ENCODE results near the gene TARBP2.
A peak's percentile ranks its signal among the peaks of the same experiment; 100 is the strongest.

Gene TARBP2

GRCh38 chr12:53495903-53496751 is 5.0 kb upstream of the TARBP2 start:
- Mint-ChIP-seq H3K9me3 (no peaks in the 10 kb centered on the region), H3K36me3 (ENCODE audit: low read depth) (peaks cover 19% of the 10 kb centered on the region), H3K4me3 (peak overlapping the region; percentile 37), H3K4me1 (ENCODE audit: low read depth) (peaks cover 74% of the 10 kb centered on the region), H3K27me3 (no peaks in the 10 kb centered on the region), H3K27ac (peak overlapping the region; percentile 68)
- intact Hi-C loops (cut with micrococcal nuclease): no loop called here

GRCh38 chr12:53496752-53497032 is 4.4 kb upstream of the TARBP2 start:
- Mint-ChIP-seq H3K27ac (peak overlapping the region; percentile 68), H3K36me3 (ENCODE audit: low read depth) (peaks cover 22% of the 10 kb centered on the region), H3K27me3 (no peaks in the 10 kb centered on the region), H3K4me1 (ENCODE audit: low read depth) (peaks cover 73% of the 10 kb centered on the region), H3K4me3 (peak overlapping the region; percentile 37), H3K9me3 (no peaks in the 10 kb centered on the region)
- intact Hi-C loops (cut with micrococcal nuclease): no loop called here

DNA sequence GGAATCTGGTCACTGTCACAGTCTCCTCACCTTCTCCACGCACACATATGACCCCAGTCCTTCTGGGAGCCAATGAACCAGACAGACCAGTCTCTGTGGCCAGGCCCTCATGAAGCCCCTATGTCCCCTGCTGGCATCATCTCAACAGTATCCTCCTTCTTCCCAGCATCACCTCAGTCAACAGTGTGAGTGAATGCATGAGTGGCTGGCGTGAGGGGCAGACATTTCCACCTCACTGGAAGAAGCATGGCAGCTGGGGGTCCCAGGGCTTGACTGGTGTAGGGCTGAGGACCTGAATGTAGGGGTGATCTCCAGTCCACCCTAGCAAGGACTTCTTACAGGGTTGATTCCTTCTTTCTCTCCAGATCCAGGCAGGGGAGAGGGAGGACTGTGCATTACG is 3.6 kb upstream of the TARBP2 start:
- H3K27ac Mint-ChIP-seq: no peak overlapping the region
- H3K36me3 Mint-ChIP-seq (ENCODE audit: low read depth): peaks cover 25% of the 10 kb centered on the region
- intact Hi-C loops (cut with micrococcal nuclease): no loop called here
- peaks cover 73% of the 10 kb centered on the region for H3K4me1 Mint-ChIP-seq (ENCODE audit: low read depth)
- no peak overlapping the region for H3K4me3 Mint-ChIP-seq
- H3K9me3 Mint-ChIP-seq: no peaks in the 10 kb centered on the region
- H3K27me3 Mint-ChIP-seq: no peaks in the 10 kb centered on the region

- peak overlapping the region; percentile 88 for H3K4me3 Mint-ChIP-seq
- peaks cover 72% of the 10 kb centered on the region for H3K4me1 Mint-ChIP-seq (ENCODE audit: low read depth)
- H3K36me3 Mint-ChIP-seq (ENCODE audit: low read depth): peaks cover 23% of the 10 kb centered on the region
- intact Hi-C loops (cut with micrococcal nuclease): no loop called here
- no peaks in the 10 kb centered on the region for H3K27me3 Mint-ChIP-seq
- no peaks in the 10 kb centered on the region for H3K9me3 Mint-ChIP-seq
- peak overlapping the region; percentile 94 for H3K27ac Mint-ChIP-seq
These were observed 2.9 kb upstream of the TARBP2 start for GRCh38 chr12:53498235-53498630.

DNA sequence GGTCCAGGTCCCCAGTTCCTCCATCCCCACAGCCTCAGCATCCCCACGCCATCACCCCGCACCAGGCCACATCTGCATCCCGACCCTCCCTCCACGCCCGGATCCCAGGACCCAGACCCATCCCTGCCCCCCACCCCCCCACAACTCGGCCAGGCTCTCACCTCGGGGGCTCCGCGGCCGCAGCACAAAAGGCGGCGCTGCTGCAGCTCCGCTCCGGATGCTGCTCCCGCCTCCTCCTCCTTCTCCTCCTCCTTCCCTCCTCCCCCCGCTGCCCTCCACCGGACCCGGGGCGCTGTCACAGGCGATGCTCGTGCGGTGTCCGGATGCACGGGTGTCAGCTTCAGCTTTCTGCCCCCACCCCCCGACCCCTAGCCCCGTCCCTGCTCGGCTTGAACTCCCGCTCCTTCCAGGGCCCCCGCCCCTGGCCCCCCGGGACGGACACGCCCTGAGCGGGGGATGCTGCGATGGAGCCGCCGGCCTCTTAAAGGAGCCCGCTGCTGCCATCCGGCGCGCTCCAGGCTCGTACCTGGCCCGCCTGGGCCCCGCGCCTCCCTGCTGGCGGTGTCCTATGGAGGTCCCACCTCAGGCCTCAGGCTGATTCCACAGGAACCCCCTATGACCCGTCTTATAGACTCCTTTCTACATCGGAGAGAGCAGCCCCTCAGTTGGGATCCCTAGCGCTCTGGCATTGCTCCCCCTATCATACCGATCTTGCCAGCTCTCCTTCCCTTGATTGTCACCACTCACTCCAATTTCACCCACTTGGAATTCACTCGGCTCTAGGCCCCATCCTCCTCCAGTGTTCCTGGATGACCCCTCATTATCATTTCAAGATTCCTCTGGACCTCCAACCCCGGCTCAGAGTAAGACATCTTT is 1.6 kb upstream of the TARBP2 start, which contains the start of gene MAP3K12:
Gene MAP3K12 (minus strand): TSS at position 193 of the 876 bp plus-strand sequence. CDS start 12,067 bp downstream, outside the sequence.
- Mint-ChIP-seq H3K4me3 (peak within 1 kb of the TSS; percentile 88), H3K27ac (peak within 1 kb of the TSS; percentile 94), H3K4me1 (ENCODE audit: low read depth) (peaks cover 70% of the 10 kb centered on the region), H3K36me3 (ENCODE audit: low read depth) (peaks cover 33% of the 10 kb centered on the region), H3K9me3 (no peaks in the 10 kb centered on the region), H3K27me3 (no peaks in the 10 kb centered on the region)
- intact Hi-C loops (cut with micrococcal nuclease): loop anchor here (2.0 kb wide), 2 partner anchors 47 to 179 kb away; partner anchors contain the start of genes AAAS and PCBP2

DNA sequence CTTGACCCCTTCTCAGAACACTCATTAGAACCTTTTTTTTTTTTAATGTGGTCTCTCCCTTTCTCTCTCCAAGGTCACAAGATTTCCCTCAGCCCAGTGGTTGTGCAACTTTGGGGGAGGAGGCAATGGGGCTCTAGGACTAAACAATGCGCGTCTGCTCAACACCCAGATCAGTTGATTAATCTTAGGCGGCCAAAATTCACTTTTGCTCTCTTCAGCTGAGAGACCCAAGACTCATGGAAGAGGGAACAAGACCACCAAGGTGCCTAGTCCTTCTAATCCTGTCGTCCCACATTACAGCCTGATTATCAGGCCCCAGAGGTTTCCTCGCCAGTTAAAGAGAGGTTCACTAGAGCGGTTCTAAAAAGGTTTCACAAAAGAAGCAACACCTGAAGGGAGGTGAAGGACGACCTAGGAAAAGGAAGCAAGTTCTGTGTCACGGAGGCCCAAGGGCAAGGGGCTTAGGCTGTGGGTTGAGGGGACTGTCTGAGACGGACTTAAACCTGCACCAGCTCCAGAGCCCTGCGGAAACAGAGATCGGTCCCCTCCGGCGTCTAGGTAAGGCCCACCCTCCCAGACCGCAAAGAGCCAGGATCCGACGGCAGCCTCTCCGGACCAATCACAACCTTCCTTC is 824 bp upstream of the TARBP2 start:
- Mint-ChIP-seq H3K36me3 (ENCODE audit: low read depth) (peaks cover 41% of the 10 kb centered on the region), H3K9me3 (no peaks in the 10 kb centered on the region), H3K4me3 (peak overlapping the region; percentile 88), H3K27ac (peak overlapping the region; percentile 94), H3K4me1 (ENCODE audit: low read depth) (peaks cover 77% of the 10 kb centered on the region), H3K27me3 (no peaks in the 10 kb centered on the region)
- intact Hi-C loops (cut with micrococcal nuclease): loop anchor here (2.0 kb wide), 2 partner anchors 47 to 179 kb away; partner anchors contain the start of genes AAAS and PCBP2

DNA sequence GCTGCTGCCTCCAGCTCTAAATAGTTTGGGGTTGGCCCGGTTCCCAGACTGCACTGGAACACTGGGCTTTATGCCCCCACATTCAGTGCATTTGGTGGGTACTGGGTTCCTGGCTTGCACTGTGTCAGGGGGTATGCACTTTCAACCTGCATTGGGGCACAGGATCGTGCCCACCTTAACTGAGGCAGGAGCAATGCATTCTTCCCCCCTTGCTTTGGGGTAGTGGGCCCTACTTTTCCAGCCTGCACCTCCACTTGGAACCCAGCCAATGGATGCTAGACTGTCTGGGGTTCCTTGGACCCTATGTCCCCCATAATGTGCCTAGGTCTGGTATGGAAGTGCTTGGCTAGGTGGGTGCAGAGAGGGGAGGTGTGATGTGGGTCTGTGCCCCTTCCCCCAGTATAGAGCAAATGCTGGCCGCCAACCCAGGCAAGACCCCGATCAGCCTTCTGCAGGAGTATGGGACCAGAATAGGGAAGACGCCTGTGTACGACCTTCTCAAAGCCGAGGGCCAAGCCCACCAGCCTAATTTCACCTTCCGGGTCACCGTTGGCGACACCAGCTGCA is 615 bp downstream of the TARBP2 start:
- Mint-ChIP-seq H3K27me3 (no peaks in the 10 kb centered on the region), H3K4me3 (peak overlapping the region; percentile 88), H3K36me3 (ENCODE audit: low read depth) (peaks cover 55% of the 10 kb centered on the region), H3K4me1 (ENCODE audit: low read depth) (peaks cover 74% of the 10 kb centered on the region), H3K9me3 (no peaks in the 10 kb centered on the region), H3K27ac (peak overlapping the region; percentile 94)
- intact Hi-C loops (cut with micrococcal nuclease): loop anchor here (2.0 kb wide), 2 partner anchors 49 to 181 kb away; partner anchors contain the start of genes AAAS and PCBP2

DNA sequence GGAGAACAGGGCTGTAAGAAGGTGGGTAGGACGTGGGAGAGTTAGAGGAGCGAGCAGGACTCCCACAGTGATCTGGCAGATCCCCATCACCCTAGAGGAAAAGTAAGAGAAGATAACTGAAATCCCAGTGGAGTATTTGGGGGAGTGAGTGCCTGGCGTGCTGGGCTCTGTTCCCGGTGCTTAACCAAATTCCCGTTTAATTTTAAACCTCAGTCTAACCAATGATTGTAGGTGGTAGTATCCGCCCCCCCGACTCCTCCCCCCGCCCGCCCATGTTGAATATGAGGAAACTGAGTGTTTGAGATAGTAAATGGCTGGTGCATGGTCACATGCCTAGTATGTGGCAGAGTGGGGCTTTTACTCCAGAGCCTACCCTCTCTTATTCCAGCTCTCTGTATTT is 1.2 kb downstream of the TARBP2 start:
- Mint-ChIP-seq H3K27ac (peak overlapping the region; percentile 94), H3K4me3 (peak overlapping the region; percentile 88), H3K27me3 (no peaks in the 10 kb centered on the region), H3K36me3 (ENCODE audit: low read depth) (peaks cover 62% of the 10 kb centered on the region), H3K9me3 (no peaks in the 10 kb centered on the region), H3K4me1 (ENCODE audit: low read depth) (peaks cover 68% of the 10 kb centered on the region)
- intact Hi-C loops (cut with micrococcal nuclease): no loop called here

GRCh38 chr12:53502983-53503728 is 2.1 kb downstream of the TARBP2 start:
- H3K27me3 Mint-ChIP-seq: no peaks in the 10 kb centered on the region
- intact Hi-C loops (cut with micrococcal nuclease): no loop called here
- H3K27ac Mint-ChIP-seq: peak overlapping the region; percentile 47
- peaks cover 66% of the 10 kb centered on the region for H3K36me3 Mint-ChIP-seq (ENCODE audit: low read depth)
- H3K4me3 Mint-ChIP-seq: no peak overlapping the region
- no peaks in the 10 kb centered on the region for H3K9me3 Mint-ChIP-seq
- peaks cover 59% of the 10 kb centered on the region for H3K4me1 Mint-ChIP-seq (ENCODE audit: low read depth)

GRCh38 chr12:53504004-53504920 is 3.2 kb downstream of the TARBP2 start:
- H3K27me3 Mint-ChIP-seq: no peaks in the 10 kb centered on the region
- intact Hi-C loops (cut with micrococcal nuclease): no loop called here
- no peak overlapping the region for H3K4me3 Mint-ChIP-seq
- peaks cover 48% of the 10 kb centered on the region for H3K4me1 Mint-ChIP-seq (ENCODE audit: low read depth)
- peak overlapping the region; percentile 69 for H3K27ac Mint-ChIP-seq
- no peaks in the 10 kb centered on the region for H3K9me3 Mint-ChIP-seq
- H3K36me3 Mint-ChIP-seq (ENCODE audit: low read depth): peaks cover 69% of the 10 kb centered on the region

- Mint-ChIP-seq H3K4me3 (no peak overlapping the region), H3K27ac (peak overlapping the region; percentile 69), H3K36me3 (ENCODE audit: low read depth) (peaks cover 72% of the 10 kb centered on the region), H3K27me3 (no peaks in the 10 kb centered on the region), H3K4me1 (ENCODE audit: low read depth) (peaks cover 43% of the 10 kb centered on the region), H3K9me3 (no peaks in the 10 kb centered on the region)
- intact Hi-C loops (cut with micrococcal nuclease): loop anchor here (5.0 kb wide), 1 partner anchor 38 kb away; no protein-coding TSS in a partner anchor
These were observed 4.0 kb downstream of the TARBP2 start for GRCh38 chr12:53505086-53505485.
